Right renal pelvis (tissue), 4 donors: ENCODE data around the gene CAPSL. TPM values are rescaled to one million over a fixed set of nuclear protein-coding genes. Genes with fewer than 3 reads are reported as not detected.
"Not testable (repeated sequence)": the region's sequence is repeated elsewhere in the genome, so short reads cannot be mapped to it uniquely, and the experiment has no call there.

Source experiments
- DNase-seq, 4 donors: peaks; one replicate each; pipeline ENCODE4 v3.0.0-alpha.2; 2013; ENCODE audit warnings: low read depth in 4 of 4, low spot score in 3 of 4, missing footprints in 1 of 4
- polyA plus RNA-seq, 4 donors: library from polyadenylated mRNA; unstranded; fragments of 120-200 nt; gene quantifications; one replicate each; pipeline ENCODE4 v1.2.1, GENCODE V29; 2013; ENCODE audit not compliant: insufficient read length in 4 of 4

The CAPSL gene
- polyA plus RNA-seq, 4 donors, result 5.3 to 7.4 (median 6.6) TPM

DNA sequence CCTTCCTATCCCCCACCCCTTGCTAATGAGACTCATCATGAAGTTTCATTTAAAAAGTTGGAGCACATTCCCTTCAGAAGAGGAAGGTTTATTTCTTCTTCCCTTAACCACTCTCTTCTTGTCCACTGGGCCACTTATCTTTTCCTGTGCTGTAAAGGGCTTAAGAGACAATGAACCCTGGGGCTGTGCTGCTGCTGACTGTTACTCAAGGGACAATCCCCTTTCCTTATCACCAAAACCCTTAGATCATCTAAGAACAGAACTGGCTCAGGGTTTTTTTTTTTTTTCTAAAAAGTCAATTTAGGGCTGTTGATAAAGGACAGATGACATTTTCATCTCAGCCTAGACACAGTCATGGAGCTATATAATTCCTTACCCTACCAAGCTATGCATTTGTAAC is 29.6 kb downstream of the CAPSL start:
- no peak for DNase-seq

DNA sequence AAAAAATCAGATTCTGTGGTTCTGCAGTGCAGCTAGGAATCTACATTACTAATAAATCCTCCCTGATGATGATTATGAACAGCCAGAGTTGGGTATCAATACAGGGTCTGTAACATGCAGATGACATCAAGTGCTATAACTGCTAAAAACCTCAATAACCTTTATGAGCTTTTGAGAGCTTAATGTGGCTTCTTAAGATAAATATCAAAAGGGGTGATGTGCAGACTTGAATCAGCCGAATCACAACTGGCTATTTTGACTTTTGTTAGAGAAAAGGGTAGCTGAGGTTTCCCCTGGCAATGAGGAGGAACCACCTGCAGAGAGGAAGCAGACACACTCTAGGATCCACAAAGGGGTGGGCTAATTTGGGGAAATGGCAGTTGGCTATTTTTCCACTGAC is 30.2 kb downstream of the CAPSL start:
- no peak for DNase-seq

DNA sequence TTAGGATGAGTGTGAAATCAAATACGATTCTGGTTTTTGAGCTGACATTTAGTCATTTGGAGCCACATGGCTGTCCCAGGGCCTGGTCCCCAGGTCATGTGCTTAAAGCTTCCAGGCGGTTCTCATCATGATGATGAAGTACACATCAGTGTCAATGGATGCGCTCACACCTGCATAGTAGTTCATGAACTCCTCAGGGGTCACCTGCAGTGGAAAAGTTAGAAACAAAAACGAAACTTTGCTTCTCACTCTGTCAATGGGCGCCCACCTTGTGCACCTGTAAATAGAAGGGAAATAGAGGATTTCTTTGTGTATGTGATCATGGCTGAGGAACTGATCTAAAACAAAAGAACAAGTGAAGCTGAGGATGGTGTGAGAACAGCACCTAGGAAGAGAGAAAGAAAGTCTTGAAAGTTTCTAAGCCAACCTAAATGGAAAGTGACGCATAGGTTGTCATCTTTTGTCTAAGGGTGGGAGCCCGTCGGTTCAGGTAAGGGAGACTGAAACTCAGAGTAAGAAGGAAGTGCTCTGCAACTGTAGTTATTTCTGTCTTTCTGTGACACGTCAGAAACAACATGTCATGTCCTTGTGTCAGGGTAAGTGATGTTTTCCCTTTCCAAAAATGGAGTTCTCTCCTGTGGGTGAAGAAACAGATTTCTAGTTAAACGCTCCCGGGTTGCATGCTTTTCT is 33.8 kb downstream of the CAPSL start:
- DNase-seq, result no peak

DNA sequence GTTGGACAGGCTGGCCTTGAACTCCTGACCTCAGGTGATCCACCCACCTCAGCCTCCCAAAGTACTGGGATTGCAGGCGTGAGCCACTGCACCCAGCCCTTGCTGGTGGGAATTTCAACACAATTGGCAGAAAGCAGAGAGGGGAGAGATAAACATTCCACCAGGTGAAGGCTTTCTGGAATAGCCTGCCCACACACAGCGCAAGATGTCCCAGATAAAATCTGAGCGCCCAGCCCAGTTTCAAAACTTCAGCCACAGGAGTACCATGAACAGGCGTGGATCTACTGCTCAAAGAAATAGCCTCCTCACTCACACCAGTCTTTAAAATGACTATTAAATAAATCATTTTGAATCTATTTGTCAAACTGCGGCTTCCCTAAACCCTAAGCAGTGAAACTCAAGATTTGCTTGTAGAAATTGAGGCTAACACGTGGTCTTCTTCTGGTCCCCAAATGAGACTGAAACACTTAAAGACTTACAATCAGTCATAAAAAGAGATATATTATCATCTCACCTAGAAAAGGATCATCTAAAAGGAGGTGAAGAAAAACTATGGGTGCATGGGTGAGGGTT is 34.7 kb downstream of the CAPSL start:
- no peak for DNase-seq

DNA sequence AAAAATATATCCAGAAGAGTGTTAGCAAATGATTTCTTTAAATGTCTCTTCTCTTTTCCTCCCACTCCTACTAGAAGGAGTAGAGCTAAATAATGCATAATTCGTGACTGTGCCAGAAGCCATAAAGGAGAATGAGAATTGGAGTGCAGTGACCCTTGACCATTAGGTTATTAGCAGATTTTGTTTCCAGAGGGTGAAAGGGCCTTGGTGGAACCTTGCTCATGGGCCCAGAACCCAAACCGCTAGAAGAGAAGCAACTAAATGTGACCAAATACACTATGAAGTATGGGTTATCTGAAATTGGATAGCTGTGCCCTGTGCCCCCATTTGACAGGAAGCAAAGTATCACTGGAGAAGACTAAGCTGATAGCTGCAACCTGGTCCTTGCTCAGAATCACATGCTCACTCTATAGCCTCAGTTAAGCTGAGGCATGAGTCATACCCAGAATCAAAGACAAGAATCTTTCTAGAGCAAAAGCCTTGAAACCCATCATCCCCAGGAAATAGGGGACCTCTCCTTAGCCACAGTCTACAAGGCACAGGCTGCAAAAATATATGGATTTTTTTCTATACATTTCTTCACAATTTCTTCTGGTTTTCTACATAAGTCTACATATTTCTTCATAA is 36.3 kb downstream of the CAPSL start:
- DNase-seq, result no peak

DNA sequence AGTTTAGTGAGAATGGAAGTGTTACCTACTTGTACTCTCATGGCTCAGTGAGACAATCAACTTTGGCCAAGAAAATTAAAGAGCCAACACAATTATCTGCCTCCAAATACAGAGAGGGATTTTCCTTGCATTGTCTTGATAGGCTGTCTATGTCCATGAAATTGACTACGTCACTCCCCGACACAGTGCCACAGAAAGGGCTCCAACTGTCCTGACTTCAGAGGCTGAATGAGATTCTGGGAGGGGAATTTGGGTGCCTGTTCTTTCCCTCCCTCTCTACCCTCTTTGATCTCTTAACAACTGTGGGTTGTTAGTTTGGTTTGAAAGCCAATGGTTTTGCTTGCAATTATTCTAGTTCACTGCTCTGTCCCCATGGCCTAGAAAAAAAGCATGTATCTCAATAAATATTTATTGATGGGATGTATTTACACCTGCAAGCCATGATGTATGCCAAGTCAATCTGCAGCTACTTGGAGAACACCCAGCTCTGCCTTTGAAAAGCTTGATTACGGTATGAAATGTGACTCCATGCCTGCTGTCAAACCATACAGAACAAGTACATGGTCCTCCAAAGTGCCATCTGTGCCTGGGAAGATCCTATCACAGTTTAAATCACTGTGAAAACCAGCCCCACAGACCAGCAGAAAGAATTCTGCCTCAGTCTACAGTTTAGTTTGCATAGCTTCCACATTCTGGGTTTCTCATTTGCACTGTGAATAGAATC is 37.3 kb downstream of the CAPSL start:
- DNase-seq, result no peak

DNA sequence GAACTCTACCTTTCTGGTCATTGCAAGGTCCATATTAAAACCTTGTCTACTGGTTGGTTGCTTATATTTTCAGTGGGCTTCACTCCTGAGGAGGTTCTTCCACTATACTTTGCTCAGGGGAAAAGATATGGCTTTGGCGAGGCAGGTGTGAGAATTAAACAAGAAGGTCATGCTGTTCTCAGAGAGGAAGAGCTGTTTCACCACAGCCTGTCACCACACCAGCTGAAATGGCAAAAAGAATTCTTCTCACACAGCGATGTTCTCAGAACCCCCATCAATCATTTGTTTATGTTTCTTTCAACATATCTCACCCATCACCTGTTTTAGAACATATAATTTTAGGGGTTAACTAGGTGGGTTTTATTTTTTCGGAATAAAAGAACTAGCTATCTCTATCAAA is 38.6 kb downstream of the CAPSL start:
- DNase-seq, result no peak

DNA sequence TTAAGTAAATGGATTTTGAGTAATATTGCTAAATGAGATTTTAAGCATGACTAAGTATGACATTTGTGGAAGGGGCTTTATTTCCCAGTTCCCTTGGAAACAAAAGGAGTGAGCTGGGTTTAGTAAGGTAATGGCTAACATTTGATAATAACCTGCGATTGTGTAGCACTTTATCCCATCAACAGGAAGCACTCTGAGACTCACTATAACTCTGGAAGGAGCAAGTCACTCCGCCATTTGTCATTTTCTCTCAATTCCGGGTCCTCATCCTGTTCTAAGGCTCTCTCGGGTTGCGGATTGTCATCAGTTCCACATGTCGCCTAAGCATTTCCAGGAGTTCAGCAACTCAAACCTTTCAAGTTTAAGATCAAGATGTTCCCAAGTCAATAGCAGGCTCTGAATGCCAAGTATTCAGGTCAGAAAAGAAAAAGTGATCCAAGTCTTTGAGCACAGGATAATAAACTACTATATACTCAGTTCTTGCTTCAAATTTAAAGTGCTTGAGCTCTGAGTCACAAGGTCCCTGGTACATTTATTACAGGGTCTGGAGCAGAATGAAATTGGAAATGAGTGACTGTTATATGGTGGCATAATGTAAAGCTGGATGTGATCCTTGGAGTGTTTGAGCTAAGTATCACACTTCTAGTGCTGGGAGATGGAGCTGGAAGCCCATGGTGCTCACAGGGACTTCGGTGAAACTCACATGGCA is 39.3 kb downstream of the CAPSL start:
- no peak for DNase-seq

DNA sequence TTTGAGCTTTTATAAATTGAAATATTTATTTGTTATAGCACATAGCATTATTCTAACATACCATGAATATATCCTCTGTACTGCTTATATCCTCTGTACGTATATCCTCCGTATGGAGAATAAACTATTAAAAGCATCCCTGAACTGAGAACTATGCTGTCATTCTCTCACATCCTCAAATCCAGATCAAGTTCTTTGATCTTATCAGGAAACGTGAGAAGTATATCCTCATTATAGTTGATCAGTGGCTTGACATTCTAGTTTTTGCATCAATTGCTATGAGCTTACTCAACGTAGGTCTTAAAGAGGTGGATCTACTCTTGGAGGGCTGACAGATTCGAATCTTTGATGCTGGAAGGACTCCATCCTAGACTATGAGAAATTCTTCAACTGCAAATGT is 44.3 kb downstream of the CAPSL start:
- no peak for DNase-seq

DNA sequence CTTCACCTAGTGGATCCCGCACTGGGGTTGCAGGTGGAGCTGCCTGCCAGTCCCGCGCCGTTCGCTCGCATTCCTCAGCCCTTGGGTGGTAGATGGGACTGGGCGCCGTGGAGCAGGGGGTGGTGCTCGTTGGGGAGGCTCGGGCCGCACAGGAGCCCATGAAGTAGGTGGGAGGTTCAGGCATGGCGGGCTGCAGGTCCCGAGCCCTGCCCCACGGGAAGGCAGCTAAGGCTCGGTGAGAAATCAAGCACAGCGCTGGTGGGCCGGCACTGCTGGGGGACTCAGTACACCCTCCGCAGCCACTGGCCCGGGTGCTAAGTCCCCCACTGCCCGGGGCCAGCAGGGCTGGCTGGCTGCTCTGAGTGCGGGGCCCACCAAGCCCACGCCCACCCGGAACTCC is 45.6 kb downstream of the CAPSL start:
- not testable (repeated sequence) for DNase-seq

DNA sequence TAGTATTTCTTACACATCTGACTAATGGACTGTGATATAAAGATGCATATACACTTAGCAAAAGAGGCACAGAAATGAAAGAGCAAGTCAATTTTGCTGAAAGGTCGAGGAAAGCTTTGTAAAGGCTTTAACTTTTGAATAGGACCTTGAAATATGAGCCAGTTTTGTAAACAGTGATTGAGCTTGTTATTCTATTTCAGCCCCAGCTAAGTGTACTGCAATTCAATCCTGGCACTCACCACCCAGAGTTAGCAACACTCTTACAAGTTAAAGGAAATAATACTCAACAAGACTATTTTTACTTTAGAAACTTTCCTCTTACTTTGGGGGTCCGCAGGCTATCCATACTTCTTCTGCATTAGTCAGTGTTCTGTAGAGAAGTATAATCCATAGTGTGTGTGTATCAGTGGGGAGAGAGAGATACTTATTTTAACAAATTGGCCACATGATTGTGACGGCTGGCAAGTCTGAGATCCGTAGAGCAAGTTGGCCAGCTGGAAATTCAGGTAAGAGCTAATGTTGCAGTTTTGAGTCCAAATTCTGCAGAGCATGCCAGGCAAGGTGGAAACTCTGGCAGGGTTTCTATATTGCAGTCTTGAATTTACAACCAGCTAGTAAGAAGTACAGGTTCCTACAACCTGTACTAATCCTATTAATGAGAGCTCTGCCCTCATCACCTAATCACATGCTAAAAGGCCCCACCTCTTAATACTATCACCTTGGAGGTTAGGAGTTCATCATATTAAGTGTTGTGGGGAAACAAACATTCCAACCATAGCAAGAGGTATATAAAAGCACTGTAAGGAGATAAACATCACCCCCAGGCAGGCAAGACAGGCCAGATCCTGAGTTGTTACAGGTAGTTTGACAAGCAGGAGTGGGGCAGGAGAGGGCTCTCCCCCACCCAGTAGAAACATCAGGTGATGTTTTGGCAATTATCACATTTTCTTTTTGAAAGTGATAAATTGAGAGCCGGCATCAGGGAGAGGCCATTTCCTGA is 48.1 kb downstream of the CAPSL start:
- no peak for DNase-seq

DNA sequence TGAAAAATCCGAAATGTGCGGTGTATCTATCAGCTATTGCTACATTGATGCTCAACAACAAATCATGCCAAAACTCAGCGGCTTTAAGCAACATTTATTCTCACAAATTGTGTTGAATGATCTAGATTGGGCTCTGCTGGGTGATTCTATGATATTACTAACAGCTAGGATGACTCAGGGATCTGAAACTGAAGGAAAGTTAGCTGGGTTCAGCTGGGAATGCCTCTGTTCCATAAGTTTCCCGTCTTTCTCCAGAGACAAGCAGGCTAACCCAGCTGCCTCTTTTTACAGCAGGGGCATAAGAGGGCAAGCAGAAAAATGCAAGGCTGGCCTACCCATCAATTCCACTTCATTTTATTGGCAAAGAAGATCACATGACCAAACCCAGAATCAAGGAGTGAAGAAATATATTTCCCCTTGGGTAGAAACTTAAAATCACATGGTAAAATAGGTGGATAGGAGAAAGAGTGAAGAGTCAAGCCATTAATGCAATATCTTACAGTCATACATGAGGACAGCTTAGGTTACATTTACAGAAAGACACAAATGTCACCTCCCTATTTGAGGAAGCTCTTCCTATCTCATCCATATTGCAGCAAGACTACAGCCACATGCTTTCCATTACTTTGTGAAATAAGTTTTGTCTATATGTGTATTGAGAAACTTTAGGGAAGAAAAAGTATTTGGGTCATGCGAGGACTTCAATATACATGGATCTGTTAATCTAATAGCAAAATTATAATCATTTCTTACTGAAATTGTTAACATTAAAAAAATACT is 50.9 kb downstream of the CAPSL start:
- DNase-seq, result no peak

DNA sequence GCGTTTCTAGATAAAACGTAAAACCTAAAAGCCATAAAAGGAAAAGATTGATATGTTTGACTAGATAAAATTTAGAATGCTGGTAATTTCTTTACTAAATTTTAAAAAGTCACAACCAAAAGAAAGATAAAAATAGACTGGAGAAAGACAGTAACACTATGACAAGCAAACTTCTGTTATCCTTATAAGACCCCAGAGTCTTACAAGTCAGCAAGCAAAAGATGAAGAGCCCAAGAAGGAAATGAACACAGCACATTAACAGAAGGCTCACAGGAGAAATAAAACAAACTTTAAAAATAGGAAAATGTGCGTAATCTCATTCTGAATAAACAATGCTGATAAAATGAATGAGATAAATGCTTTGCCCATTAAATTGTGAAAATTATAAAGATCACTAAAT is 52.0 kb downstream of the CAPSL start:
- no peak for DNase-seq

DNA sequence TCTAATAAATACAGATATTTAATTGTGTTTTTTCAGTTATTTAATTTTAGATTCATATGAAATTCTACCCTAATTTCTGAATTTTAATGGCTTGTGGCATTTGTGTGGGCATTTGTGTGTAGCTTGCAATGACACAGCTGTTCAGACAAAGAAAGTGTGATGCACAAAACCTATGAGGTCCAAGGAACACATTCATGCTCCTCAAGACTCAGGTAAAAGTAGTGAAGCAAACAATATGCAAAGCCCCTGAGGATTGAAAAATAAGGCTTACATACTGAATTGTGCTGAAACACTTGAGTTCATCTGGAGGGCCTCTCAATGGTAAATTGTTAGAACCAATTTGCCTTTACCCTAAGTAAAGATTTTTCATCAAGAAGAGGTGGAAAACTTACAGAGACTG is 53.6 kb downstream of the CAPSL start:
- DNase-seq, result no peak

DNA sequence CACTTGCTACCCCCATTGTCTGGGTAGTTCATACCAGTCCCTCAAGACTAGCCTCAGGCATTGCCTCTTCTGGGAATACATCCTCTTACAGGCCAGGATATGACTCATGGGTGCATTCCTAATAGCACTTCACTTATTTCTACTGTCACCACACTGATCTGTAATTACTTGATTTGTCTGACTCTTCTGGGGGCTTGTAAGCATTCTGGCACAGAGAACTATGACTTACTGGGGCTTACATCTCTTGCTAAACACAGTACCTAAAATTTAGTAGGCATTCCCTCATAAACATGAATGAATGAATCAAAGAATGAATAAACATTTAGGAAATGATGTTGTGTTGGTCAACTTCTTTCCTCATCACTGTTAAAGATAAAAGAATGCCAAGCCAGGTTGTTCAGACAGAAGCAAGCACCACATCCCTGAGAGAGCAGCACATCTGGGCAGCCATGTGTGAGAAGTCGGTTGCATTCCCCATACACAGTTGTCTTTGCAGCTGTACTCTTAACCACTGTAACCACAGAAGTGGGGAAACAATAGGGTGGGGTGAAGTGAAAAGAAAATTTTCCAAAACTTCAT is 54.1 kb downstream of the CAPSL start:
- DNase-seq, result no peak

DNA sequence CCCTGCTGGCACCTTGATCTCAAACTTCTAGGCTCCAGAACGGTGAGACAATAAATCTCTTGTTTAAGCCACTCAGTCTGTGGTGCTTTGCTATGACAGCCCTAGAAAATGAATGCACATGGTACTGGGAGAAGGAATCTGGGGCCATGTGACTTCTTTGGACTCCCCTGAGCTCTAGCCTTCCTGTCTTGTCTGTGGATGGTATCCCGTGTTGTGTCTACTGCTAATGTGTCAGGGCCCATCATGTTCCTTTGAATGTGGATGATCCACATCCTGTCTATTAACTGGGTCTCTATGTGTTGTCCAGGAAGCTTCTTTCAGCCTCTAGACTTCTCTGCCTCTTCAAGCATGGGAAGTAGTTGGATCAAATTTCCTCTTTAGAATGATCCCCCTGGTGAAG is 56.7 kb downstream of the CAPSL start:
- no peak for DNase-seq

DNA sequence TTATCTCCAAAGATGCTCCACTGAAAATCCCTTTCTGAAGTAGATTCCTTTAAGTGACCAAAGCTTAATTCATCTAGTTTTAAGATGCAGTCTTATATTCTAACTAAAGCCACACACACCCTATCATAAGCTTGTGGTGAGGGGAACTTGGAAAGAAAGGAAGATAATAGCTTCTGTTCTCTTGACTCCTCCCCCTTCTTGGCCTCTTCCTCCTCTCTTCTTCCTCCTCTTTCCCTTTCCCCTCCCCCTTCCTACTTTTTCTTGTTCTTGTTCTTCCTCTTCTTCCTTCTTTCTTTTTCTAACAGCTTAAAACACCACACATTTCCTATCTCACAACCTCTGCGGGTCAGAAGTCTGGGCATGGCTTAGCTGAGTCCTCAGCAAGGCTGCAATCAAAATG is 58.3 kb downstream of the CAPSL start:
- no peak for DNase-seq

DNA sequence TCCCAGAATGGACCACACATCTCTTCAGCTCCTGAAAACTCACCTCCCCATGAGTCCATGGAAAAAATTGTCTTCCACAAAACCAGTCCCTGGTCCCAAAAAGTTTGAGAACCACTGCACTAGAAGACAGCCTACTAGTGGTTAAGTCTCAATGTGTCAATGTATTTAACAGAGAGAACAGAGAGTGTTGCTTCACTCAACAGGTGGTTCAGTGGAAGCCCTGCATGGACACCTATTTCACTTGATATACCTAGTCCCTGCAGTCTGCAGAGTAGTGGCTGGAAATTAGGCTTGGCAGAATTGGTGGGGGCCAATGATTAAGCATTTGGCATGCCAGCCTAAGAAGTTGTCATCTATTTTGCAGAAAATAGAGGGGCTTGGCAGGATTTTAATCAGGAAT is 58.8 kb downstream of the CAPSL start:
- DNase-seq, result no peak

DNA sequence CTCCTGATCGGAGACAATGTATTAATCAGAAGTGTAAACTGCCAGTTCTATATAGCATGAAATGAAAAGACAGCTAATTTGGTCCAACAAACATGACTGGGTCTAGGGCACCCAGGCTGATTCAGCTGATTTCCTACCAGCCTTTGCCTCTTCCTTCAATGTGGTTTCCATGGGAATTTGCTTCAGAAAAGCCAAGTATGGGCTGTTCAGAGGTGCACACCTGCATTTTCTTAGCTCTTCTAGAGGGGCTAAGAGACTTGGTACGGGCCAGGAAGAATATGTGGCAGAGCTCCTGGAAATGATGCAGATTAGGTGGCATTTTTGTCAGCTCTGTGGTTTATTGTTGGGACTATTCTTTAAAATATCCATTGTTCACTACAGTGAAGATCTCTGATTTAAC is 59.3 kb downstream of the CAPSL start:
- DNase-seq, result no peak
